A673 (cell line): Measurements from ENCODE around the gene ALDH1L1.

Source experiments
- CTCF ChIP-seq: fragments of 300-800, 200-600 bp; sonication (generic); conservative IDR thresholded peaks from 2 replicates; pipeline ENCODE4 v1.5.1; 2017; ENCODE audit warnings: low read depth, mild to moderate bottlenecking, antibody characterized with exemption, low read length, moderate library complexity, mixed read lengths
- EZH2 ChIP-seq: fragments of 200-600 bp; sonication (generic); IDR thresholded peaks from 2 replicates; pipeline ENCODE4 v1.6.1; 2017; ENCODE audit warnings: borderline replicate concordance, low read depth, mild to moderate bottlenecking, mixed read lengths, antibody characterized with exemption, low read length; ENCODE audit not compliant: poor library complexity, severe bottlenecking

GRCh38 chr3:126179825-126180476 lies 435 bp downstream of the ALDH1L1 start:
- TF ChIP-seq CTCF, result no peak
- TF ChIP-seq EZH2, result no peak
